NCI-H748 treated with DMSO at 0.1 percent for 48 hours (cell line): ENCODE measurements around the gene RELN.
A peak's percentile ranks its signal among the peaks of the same experiment; 100 is the strongest.

ENCODE experiments used
- DNase-seq: peaks from one replicate; lab custom pipeline; 2025; lab: John Stamatoyannopoulos, UW

The RELN gene

DNA sequence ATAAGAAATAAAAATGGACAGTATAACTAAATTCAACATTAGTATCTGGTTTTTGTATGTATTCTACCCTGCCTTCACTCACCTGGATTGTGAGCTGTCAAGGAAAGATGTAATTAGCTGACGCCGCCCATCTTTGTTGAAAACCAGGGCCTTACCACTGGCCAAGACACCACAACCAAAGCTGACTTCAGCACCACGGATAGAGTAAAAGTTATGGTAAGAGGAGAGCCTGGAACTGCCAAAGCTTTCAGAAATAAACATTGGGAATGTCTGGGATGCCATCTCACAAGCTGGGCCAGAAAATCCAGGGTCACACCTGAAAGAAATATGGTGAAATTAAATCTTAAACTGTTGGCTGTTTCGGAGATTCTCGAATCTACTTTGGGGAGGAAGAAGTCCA lies 353.3 kb downstream of the RELN start:
- no peak for DNase-seq

DNA sequence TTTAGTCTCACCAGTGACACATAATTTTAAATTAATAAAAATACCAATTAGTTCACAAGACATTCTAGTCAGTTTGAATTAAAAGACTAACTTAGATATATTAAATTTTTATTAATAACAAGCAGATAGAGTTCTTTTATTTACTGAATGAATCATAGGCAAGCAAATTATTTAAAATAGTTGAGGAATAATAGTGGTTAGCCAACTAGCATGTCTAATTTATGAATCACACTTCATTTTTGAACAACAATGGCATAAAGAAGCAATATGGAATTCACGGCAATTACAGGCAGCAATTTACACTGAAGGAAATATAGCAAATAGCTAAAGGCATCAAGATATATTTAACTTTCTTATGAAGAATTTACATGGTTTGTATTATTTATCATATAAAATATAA lies 356.5 kb downstream of the RELN start:
- DNase-seq, result no peak

DNA sequence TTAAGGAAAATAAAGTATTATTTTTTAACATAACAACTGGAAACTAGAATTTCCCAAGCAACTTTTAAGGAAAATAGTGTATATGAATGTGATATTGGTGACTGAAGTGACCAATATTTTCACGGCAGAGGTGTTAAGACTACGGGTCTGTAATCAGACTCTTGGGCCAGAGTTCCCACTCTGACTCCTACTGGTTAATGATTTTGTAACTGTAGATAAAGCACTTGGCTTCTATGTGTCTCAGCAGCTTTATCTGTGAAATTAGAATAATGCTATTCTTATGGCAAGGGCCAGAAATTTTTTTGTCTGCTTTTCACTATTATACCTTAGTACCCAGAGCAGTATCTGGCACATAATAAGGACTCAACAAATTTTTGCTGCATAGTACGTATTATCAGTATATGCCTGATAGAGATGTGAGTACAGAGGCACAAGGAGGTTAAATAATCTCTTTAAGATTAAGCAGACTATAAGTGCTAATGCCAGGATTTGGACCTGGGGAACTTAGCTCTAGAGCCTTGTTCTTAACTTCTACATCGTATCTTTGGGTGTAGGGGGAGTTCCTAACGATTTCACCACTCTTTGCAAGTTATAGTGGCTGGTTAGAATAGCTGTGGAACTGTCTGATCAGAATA lies 357.3 kb downstream of the RELN start:
- no peak for DNase-seq

DNA sequence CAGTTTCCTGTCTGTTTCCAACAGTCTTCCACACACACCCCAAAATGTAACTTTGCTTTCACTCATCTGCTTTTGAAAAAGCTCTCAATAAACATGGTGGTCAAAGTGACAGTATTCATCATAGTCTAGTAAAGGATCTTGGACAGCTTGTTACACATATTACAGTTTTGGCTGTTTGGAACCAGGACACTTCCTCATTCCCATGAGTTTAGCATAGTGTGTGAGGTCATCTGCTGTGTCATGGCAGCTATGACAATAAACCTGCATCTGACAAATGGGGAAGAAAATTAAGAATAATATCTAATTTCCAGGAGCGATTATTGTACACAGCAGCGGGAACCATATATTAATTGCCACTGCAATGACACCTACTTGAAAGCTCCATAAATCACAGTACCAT lies 359.1 kb downstream of the RELN start:
- no peak for DNase-seq

DNA sequence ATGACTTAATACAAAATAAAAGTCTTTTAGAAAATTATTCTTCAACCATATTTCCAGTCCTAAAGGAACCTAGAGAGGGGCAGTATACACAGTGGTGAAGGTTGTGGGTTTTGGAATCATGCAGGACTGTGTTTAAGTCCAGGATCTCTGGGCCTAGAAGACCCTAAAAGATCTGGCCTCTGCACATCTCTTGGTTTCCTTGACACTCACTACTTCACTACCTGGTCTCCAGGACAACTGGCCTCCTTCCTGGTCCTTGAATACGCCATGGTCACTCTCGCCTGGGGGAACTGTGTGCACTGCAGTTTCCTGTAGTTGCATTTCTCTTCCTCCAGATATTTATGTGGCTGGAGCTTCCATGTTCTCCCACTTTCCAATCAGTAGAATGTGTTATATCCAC lies 360.7 kb downstream of the RELN start:
- no peak for DNase-seq

DNA sequence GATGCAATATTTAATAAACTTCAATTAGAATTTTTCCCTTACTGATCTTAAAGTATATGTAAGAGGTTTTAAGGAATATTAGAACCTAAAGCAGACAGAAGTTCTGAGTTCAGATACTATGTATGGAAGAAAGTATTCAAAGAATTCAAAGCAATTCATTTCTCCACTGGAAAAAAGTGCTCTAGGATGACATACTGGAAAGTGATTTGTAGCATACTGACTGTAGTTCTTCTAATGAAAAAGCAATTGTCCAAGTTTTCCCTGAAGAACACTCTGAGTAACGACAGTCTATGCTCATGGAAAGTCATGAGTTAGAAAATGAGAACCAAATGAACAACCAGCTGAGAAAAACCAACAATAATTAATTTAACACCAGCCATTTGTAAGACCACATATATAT lies 362.7 kb downstream of the RELN start:
- no peak for DNase-seq

DNA sequence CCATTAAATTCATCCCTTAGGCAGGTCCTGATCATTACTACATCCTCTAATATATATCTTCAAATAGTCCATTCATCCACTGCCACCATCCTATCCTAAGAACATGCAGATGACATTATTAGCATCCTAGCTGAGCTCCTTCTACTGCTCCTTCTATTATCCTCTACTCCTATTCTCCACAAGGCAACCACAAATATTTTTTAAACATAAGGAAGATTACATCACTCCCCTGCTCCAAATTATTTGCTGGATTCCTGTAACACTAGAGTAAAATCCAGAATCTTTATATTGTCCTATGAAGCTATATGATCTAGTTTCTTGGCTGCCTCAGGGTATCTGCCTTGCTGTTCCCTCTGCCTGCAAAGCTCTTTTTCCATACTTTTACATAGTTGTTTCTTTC lies 367.2 kb downstream of the RELN start:
- DNase-seq, result no peak

DNA sequence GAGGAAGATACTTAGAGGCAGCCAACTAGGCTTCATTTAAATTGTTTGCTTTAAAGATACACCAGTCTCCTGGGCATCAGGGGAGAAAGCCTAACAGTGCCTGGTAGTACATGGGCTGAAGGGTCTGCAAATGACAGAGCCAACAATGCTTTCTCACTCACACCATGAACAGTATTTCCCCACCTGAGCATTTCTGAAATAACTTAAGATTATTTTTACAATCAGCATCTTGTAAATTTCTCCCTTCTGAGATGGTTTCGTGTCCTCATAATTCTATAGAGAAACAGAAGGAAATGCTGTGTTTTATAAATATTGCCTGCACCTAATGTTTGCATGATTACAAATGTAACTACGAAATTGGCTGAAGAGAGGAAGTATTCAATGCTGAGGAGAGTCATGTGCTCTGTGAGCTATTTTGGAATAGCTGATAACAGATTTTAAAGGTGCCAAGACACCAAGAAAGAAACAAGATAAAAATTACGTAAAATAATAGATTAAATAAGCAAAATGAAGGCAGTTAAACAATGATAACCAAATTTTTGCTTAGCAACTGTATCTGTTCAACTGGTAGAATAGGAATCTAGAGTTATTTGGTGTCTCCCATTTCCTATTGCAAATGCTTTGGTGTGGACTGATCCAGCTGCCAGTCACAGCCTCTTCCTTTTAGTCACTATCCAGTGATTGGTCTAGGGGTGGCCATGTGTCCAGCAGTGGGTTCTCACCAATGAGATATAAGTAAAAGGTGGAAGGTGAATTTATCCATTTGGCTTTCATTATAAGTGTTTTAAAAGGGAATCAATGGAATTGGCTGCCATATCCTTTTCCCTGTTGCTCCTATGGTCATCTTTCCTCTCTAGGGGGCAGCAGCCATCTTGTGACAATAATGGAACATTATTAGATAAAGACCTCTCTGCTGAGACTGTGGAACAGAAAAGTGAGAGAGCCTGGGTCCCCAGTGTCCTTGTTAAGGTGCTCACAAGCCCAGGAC lies 375.5 kb downstream of the RELN start:
- DNase-seq, result peak; percentile 3

DNA sequence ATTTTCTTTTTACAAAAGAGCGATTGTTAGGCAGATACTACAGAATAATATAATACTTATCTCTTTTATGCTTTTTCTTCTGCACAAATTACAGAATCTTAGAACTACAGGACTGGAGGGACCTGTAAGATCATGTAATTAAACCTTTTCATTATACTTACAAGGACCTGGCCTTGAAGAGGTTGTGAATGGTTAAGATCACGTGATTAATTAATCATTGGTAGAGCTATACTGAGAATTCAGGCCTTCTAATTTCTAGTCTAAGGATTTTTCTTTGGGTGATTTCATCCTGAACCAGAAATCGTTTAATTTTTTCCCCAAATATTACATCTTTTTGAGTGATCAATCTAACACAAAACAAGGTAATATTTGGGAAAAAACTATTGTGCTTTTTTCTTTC lies 379.7 kb downstream of the RELN start:
- no peak for DNase-seq

DNA sequence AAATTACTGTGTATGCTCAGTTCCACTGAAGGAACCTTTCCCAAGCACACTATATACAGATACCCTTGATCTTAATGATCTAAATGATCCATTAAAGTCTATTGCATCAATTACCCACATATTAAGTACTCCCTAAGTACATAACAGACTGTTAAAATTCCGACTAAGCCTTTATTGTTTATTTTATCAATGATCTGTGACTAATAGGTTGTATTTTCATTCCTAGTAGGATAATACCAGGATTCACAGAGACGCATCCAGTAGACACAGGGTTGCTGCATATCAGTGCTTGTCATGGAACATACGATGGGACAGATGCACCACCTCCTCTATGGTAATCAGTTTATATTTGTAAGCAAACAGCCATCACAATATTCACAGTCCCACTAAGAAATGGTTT lies 383.8 kb downstream of the RELN start:
- no peak for DNase-seq

DNA sequence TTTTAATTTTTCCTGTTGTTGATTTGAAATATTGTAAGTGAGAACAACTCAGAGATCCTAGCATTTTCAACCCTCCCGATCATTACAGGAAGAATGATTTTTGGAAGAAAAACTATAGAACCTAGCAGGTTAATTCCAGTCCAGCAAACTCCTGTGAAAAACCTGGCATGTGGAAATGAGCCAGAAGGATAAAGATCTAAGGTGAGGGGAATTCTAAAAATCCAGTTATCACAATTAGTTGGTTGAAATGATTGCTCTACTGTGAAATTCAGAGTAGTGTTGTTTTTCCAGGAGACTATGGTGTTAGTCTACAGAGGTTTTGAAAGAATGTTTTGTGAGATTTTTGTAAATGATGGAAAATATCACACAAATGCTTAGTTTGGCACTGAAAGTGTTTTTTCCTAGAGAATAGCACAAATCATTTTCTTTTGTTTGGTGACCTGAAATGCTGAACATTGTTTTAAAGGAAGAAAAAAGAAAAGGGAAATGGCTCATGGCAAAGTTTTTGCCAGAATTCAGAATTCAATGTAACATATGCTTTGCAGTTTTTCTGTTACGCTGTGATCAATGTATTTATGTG lies 391.0 kb downstream of the RELN start:
- DNase-seq, result no peak

DNA sequence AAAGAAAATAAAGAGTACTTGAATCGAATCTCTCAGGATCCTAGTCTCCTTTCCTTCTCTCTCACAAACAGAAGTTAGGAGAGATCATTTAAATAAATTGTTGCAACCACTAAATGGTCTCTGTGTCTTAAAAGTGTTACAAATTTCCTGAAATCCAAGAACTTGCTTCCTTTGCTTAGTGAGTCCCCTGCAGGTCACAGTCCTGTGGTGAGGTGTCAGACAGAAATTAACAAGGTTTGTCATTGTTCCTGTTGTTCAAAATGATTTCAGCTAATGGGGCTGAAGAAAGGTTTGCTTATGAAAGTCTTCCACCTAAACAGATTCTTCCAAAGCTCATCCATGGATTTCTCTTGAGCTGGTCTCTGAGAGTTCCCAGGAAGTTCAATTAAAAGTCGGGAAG lies 391.9 kb downstream of the RELN start:
- no peak for DNase-seq

DNA sequence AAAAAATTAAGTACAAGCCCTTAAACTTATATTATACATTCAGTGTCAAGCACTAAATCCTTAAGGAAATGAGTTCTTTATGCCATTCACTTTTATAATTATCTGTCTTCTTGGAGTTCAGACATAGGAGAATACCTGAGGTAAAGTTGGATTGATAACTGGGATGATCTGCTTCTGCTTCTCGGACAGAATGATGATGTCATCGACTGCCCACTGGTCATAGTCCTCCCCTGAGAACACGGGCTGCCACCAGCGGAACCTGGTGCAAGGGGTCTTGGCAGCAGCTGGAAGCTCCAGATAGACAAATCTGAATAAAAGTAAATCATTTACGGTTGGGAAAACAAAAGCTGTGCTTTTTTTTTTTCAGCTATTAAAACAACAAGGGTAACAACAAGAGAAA lies 395.3 kb downstream of the RELN start:
- no peak for DNase-seq

DNA sequence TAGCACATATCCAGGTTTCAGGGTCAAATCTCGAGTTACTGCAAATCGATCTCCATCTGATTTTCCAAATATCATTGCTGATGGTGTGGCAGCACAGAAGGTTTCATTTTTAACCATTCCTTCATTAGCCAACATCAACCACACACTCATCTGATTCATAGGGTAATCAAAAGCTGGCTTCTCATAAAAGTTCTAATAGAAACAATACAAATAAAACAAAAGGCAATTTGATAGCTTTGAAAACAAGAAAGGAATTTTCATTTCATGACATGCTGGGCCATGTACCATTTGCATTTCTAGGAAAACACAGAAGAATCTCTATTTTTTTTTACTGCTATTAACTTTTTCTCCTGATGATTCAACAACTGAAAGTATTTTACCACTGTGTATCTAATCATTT lies 395.8 kb downstream of the RELN start:
- no peak for DNase-seq

DNA sequence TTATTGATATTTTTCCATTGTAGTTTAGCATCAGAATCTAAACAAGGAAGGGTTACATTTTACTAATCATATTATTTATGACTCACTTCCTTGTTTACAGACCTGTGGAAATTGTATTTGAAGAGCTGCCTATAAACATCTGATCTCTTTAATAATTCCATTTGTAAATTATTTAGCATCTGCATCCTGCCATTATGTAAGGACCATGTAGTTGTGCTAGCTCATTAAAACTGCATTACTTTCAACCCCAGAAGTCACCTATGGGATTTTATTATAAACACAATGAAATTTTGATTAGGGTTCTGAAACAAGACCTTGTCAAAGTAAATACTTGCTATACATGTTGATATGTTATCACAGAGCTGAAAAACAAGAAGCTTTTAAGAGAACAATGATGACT lies 396.6 kb downstream of the RELN start:
- DNase-seq, result no peak

DNA sequence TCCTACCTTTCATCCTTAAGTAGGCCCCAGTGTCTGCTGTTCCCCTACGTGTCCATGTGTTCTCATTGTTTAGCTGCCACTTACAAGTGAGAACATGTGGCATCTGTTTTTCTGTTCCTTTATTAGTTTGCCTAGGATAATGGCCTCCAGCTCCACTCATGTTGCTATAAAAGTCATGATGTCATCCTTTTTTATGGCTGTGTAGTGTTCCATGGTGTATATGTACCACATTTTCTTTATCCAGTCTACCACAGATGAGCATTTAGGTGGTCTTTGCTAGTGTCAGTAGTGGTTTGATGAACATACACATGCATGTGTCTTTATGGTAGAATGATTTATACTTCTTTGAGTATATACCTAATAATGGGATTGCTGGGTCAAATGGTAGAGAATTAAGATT lies 397.3 kb downstream of the RELN start:
- DNase-seq, result no peak

DNA sequence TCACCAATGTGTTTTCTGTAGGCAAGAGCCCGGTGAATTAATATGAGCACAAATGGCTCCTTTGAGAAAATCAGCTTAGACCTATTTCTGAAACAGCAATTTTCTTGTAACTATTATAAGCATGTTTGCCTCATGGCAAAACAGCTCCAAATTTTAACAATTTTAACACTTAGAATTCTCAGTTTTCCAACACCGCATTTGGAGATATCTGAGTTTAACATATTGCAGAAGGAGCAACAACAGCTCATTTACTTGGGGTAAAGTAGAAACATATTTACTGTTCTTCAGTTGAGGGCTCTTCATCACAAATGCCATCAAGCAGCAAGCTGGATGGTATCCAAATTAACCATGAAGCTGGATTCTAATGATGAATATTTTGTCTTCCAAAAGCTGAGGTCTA lies 409.4 kb downstream of the RELN start:
- DNase-seq, result no peak

DNA sequence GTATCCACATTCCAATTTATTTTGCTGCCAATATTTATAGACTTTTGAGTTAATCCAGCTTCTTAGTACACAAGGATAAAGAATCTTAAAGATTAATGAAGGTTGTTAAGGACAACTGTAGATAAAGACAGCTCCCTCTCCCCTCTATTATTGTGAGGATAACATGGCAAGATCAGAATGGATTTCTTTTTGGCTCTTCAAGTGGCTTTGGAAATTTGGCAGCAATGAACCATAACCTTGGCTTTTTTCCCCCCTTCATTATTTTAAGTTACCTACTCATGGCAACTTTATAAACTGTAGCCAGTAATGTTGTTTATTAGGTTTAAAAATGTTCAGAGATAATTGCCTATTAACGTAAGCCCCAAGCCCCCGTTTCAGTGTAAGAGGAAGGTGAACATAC lies 412.4 kb downstream of the RELN start:
- DNase-seq, result no peak

DNA sequence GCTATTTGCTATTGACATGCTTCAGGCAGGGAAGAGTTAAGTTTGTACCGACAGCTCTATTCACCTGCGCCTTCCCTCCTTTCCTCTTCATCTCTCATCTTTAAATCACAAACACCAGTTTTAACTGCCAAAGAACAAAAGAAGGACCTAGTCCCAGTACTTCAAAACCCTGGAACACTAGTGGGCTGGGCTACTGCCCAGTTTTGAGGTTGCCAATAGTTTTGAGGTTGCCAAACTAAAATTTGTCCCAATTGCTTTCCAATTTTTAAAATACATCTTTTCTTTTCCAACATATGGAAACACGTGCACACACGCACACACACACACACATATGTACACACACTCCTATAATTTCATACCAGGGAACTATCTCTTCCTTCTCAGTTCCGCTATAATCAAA lies 412.8 kb downstream of the RELN start:
- DNase-seq, result no peak

DNA sequence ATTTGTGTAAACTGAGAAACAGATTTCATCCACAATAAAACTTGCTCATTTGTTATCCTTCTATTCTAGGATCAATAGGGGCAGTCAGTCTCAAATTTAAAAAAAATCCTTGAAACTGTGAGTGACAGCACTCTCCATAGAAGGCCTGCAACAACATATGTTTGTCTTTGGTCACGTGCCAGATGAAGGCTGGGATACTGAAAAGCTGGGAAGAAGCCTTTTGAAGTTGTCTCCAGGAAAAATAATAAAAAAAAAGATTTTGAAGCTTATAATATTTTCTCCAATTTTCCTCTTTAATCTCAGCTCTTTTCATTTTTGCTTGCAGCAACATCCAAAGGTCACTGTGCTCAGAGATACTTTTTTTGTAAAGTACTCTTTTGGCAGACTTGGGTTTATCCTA lies 414.9 kb downstream of the RELN start:
- no peak for DNase-seq

DNA sequence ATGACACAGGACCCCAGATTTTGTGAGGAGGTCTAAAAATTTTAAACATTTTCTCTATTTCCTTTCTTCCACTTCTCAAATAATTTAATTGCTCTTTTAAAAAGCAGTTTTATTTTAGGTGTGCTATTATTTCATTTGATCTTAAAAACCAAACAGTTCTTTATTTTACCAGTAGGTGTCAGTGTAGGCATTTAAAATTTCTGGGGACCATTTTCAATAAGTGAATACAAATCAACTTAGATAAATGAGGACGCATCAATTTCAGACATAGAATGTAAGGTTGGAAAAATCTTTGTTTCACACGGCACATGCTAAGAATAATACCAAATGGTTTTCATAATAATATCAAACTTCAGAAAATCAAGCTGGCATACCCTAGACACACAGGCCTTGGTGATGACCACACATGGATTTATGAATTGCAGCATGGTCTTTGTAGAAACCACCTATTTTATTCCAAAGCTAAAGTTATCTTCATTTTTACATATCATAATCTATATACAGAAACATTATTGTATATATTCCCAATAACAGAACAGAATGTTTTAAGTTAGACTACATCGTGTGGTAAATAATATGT lies 415.9 kb downstream of the RELN start:
- DNase-seq, result peak; percentile 50

DNA sequence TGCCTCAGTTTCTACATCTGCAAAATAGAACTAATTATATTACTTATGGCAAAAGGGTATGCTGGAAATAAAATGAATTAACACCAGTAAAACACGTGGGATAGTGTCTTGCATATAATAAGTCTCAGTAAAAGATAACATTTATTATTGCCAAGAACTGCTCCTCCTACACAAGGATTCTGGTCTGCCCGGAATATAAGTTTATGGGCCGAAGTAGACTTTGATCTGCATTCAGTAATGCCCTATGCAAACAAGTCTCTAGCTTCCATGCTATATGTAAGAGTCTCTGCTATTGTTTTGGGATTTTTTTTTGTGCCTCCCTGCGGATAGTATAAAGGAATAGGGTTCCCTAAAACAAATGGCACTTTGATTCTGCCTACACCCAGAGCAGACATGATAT lies 417.9 kb downstream of the RELN start:
- no peak for DNase-seq
